IPS-NIHi11 (cell line): ENCODE results near the gene VAPB.

ENCODE experiments used
- DNase-seq: peaks from one replicate; pipeline ENCODE4 v3.0.0; 2012; ENCODE audit warnings: mixed read lengths, low spot score

The VAPB gene

DNA sequence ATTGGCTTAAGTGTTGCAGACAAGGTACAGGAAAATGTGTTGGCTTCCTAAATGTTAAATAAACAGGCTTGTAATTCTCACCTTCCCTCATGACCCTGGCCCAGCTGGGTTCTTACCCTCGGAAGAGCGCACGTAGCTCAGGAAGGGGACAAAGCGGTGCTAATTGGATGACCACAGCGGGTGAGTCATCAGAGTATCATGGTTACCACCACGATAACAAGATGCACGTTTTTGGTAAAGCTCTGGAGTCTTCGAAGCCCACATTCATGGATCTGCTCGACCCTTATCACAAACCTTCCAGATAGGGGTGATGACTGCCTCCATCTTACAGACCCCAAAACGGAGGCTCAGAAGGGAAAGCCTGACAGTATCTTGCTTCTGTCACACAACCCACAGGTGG lies 93.4 kb downstream of the VAPB start:
- no peak for DNase-seq

DNA sequence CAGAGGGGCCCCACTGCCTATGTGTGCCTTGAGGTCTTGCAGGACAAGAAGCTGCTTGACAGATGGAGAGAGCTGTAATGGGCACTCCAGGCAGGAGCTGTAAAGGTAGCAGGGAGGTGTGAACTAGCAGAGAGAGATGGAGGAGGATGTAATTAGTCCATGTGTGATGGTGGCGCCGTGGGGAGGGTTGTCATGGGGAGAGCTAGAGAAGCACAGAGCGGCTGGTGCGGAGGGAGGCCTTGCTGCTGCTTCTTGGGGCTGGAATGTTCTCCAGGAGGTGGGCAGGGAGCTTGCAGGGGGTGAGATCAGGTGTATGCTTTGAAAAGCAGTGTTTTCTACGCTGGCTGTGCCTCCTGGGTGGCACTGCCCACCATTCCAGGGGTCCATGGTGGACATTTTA lies 94.0 kb downstream of the VAPB start:
- DNase-seq = no peak

DNA sequence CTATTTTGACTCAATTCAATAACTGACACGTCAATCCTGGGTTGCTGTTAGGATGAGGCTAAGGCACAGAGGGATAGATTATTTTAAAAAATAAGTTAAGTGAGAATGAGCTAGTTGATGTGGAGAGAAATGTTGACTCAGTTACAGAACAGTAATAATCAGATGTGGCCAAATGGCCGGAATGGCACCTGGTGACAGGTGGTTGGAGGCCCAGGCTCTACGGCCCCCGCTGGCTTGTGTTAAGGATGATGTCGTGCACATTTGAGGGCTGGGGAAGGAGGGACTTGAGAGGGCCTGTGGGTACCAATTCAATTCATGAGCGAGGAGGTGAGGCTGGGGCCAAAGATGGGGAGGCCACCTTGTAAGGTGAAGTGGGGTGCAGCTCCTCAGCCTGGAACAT lies 94.4 kb downstream of the VAPB start:
- no peak for DNase-seq

DNA sequence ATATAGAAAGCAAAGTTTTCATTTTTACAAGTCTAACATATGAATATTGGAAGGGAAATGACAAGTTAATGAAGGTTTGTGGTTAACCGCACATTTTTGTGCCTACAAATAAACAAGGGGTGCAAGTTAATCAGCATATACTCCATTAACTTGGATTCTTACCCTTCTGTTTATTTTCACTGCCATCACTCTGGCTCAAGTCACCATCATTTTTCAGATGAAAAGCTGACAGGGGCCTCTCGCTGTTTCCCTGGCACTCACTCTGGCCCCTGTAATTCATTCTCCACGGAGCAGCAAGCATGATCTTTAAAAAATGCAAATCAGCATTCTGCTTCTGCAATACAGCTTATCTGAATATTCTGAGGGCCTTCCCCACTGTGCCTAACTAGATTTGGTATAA lies 96.4 kb downstream of the VAPB start:
- DNase-seq = no peak

DNA sequence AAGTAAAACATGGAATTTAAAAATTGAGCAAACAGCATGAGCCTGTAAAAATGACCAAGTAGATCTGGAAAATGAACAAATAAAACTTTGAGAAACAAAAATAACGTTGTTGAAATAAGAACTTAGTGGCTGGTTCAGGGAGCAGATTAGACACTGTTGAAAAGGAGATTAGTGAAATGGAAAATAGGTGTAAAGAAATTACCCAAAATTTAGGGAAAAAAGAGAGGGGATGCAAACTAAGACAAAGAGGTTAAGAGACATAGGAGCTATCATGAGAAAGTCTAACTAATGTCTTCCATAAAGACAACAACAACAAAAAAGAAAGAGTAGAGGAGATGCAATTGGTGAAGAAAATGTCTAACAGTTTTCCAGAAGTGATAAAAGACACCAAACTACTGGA lies 97.2 kb downstream of the VAPB start:
- DNase-seq = no peak

DNA sequence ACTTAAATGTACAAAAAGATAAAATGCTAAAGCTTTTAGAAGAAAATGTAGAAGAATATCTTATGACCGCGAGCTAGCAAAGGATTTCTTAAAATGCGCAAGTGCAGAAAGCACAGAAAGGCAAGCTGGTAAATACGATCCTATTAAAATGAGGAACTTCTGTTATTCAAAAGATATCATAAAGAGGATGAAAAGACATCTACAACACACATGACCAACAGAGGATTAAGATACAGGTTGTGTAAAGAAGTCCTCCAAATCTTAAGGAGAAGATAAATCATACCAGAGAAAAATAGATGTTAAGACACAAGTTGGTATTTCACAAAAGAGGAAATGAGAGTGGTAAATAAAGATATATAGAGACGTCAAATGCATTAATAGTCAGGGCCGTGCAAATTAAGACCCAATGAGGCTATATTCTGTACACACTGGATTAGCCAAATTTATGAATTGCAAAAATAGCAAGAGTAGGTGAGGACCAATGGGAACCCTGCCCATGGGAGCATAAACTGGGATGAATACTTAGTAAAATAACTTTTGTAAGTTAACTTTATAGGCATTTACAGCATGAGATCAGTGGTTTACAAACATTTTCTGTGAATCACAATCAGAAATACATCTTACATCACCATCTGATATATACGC lies 103.2 kb downstream of the VAPB start:
- DNase-seq = no peak

DNA sequence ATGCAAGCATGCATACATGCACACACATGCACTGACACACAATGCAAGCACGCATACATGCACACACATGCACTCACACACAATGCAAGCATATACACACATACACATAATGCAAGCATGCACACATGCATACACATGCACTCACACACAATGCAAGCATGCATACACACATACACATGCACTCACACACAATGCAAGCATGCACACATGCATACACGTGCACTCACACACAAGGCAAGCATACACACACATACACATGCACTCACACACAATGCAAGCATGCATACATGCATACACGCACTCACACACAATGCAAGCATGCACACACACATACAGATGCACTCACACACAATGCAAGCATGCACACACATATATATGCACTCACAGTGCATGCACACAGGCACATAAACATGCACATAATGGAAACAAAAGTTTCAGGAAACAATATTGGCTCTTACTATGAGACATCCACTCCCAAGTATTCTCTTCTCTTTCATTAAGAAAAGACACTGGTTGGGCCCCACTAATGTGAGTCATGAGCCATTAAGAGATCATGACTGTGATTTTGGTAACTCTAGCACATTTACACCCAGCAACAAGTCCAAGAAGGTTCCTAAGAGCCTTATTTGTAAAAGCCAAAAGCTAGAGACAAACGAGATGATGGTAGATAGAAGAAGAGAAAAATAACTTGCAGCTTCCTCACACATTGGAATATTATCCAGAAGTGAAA lies 103.9 kb downstream of the VAPB start:
- no peak for DNase-seq

DNA sequence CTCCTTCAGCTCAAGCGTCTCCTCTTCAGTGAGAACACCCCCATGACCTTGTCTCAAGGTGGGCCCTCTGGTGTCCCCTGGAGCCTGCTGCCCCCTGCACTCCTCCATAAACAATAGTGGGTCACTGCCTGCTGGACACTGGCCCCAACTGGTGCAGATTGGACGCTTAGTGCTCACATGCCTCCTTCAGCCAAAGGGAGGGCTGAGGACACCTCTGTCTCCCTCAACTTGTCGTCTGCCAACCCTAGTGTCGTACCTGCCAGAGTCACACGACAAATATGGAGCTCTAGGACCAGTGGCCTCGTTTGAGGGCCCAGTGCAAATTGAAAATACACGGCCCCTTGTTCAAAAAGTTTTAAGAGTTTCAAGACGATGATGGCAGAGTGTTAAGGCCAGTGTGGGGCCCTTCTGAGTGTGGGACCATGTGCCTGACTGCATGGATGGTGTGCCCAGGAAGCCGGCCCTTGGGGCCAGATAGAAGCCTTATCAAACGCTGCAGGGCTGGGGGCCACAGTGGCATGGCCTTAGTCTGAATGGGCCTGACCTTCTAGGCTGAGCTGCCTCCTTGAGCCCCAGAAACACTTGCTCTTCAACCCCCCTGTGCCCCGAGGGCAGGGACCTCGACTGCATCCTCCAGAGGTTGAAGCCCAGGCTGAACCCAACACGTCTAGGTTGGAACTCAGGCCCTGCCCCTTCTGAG lies 106.0 kb downstream of the VAPB start:
- DNase-seq = no peak

DNA sequence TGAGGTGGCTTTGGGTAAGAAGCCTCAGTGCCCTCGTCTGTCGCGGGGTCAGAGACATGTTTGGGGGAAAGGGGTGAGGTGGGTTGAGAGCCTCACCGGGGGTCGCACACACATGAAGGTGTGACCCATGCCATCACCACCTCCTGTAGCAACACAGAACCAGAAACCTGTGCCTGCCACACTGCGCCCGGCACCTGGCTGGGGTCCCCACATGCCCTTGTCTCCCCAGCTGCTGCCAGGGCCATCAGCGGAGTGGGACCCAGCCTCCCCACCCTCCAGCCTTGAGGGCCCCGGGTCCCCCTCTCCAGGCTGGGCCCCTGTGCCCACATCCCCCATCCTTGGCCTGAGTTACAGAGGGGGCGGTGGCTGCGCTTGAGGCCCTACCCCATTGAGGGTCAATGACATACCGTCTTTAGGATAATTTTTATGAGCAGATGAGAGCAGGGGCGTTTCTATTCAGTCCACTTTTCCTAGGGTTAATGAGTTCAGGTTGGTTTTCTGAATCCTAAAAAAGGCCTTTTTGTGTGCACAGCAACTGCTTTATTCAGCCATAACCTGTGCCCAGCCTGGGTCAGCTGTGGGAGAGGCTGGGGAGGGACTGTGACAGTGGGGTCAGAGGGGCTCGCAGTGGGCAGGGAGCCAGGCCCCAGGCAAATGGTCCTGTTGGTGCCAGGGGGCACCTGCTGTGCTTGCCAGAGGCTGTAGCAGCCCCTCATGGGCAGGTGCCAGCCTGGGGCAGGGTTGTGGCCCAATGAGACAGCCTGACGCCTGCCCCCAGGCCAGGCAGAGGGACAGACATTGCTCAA lies 106.8 kb downstream of the VAPB start:
- no peak for DNase-seq

DNA sequence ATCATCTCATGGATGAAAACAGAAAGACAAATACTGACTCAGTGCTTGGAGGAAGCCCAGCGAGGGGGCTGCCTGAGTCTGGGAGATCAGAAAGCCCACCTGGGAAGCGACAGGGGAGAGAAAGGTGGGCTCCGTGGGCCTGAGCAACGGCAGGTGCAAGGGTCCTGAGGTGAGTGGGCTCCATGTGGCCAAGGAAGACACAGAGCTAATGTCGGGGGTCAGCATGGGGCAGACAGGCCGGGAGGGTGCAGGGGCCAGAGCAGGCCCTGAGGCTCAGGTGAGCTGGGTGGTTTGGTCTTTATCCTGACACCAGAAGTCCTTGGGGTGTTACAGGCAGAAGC lies 107.4 kb downstream of the VAPB start:
- no peak for DNase-seq

DNA sequence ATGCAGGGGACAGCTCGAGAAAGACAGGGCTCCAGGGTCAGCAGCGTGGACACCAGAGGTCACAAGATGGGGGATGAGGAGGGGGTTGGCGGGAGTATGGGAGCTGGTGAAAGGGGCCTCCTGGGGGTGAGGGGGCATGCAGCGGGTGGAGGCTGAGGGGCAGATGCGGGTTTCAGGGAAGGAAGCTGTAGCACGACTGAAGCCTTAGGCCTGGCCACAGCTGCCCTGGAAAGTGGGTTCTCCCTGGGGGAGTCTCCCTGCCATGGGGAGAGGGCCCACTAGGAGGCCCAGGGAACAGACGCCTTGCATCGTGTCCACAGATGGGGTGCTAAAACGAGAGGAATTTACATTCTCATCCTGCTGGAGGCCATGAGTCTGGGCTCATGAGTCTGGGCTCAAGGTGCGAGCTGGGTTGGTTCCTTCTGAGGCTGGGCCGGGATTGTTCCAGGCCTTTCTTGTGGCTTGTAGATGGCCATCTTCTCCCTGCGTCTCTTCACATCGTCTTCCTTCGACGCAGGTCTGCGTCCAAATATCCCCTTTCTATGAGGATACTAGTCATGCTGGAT lies 108.1 kb downstream of the VAPB start:
- no peak for DNase-seq

DNA sequence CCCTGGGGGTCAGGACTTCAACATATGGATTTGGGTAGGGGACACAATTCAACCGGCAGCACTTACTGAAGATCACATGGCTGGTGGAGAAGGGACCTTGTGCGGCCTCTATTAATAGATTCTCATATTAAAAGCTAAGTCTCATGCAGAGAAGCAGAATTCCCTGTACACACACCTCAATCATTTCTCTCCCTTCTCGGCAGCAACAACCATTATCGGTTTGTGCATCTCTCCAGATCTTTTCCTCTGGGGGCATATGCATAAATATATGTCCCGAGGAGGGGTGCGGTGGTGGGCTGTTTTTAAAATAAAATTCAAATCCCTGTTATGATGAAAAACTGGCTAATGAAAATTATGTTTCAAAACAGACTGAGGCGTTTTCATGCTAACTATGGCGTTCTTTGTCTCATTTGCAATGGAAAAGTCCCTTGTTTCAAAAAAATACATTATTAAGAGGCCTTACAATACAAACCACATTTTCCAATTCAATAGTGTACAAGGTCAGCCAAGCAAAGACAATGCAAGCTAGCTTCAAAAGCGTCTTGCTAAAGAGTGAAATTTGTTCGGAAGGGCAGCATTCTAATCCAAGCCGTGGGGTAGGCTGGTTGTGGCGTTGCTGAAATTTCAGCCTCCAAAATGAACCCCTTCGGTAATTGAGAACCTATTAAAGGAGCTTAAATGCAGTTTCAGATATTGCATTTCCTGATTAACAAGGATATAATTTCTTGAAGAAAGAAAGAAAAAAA lies 108.9 kb downstream of the VAPB start:
- DNase-seq = no peak

DNA sequence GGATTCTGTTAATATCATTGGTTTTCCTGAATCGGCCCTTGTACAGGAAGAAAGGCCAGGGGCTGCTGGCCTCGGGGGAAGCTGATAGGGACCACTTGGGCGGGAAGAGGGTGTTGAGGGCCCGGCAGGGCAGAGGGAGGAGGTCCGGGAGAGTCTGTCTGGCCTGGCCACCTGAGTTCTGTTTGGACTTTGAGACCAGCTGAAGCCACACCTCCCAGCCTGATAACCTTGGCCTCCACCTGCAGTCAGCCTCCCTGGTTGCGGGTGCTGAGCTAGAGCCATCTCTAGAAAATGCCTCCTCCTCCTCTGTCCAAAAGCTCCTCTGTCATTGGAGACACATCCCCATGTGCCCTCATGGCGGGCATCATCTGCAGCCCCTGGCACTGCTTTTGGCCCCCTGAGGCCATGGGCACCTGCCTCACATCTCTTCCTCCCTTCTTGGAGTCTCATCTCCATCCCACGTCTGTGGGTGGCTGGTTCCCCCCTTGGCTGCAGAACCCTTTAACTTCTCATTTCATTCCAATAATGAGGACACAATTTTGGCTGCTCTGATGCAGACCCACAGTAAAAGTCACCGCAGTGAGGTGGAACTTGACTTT lies 109.5 kb downstream of the VAPB start:
- no peak for DNase-seq

DNA sequence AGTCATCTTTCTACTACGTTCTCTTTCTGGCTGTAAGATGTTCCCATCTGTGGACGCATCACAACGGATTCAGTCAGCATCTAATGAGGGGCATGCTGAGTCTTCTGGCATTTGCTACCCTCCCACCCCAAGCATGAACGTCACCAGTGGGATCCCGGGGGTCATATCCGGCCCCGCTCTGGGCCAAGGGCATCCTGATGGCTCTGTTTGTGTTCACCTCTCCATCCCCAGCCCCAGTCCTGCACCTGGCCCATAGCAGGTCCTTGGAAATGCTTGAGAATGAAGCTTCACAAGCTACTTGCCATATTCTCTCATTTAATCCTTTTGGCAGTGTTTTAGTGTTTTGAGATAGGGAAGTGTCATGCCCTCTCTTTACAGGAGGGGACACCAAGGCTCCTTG lies 111.2 kb downstream of the VAPB start:
- DNase-seq = no peak
